Measurements from ENCODE around the gene CFTR. TPM values are rescaled to one million over a fixed set of nuclear protein-coding genes. Genes with fewer than 3 reads are reported as not detected.
A peak's percentile ranks its signal among the peaks of the same experiment; 100 is the strongest.

The CFTR gene
- total RNA-seq, 1 donor from 2014 or later = 0.16 TPM

GRCh38 chr7:117652943-117653680 is 173.3 kb downstream of the CFTR start:
- DNase-seq = no peak

GRCh38 chr7:117654780-117655179 is 175.0 kb downstream of the CFTR start:
- DNase-seq = no peak

- DNase-seq = no peak
Measured at GRCh38 chr7:117656806-117657205, 177.0 kb downstream of the CFTR start.

GRCh38 chr7:117659531-117660011 is 179.7 kb downstream of the CFTR start:
- DNase-seq = no peak

- no peak for DNase-seq
Measured at GRCh38 chr7:117661328-117661727, 181.5 kb downstream of the CFTR start.

GRCh38 chr7:117664047-117664446 is 184.2 kb downstream of the CFTR start:
- DNase-seq = no peak

GRCh38 chr7:117665368-117665767 is 185.5 kb downstream of the CFTR start:
- no peak for DNase-seq

GRCh38 chr7:117666031-117666430 is 186.2 kb downstream of the CFTR start:
- no peak for DNase-seq

- DNase-seq = no peak
Measured at GRCh38 chr7:117666689-117667088, 186.9 kb downstream of the CFTR start.

GRCh38 chr7:117667456-117667855 is 187.6 kb downstream of the CFTR start:
- DNase-seq = no peak

GRCh38 chr7:117669818-117670217 is 190.0 kb downstream of the CFTR start:
- DNase-seq = no peak

GRCh38 chr7:117672453-117672852 is 192.6 kb downstream of the CFTR start:
- no peak for DNase-seq

- DNase-seq = peak; percentile 59
Measured at GRCh38 chr7:117673367-117673766, 193.5 kb downstream of the CFTR start.

GRCh38 chr7:117673839-117674238 is 194.0 kb downstream of the CFTR start:
- DNase-seq = no peak

- no peak for DNase-seq
Measured at GRCh38 chr7:117674617-117675016, 194.8 kb downstream of the CFTR start.

GRCh38 chr7:117675497-117676435 is 195.9 kb downstream of the CFTR start:
- no peak for DNase-seq

GRCh38 chr7:117679120-117679519 is 199.3 kb downstream of the CFTR start:
- no peak for DNase-seq

GRCh38 chr7:117682681-117683385 is 203.0 kb downstream of the CFTR start:
- no peak for DNase-seq

GRCh38 chr7:117683430-117684175 is 203.8 kb downstream of the CFTR start:
- no peak for DNase-seq

GRCh38 chr7:117685795-117686194 is 206.0 kb downstream of the CFTR start:
- DNase-seq = no peak

GRCh38 chr7:117686311-117686935 is 206.6 kb downstream of the CFTR start:
- no peak for DNase-seq
